ENCODE measurements around the gene SORBS2.

Gene SORBS2

GRCh38 chr4:185680617-185681016 is 131.4 kb downstream of the SORBS2 start:
- no peaks in the 10 kb centered on the region for H4K20me1 ChIP-seq (ENCODE audit: insufficient read depth, low read length)
- H3K27ac ChIP-seq (ENCODE audit: low read length), result no peak overlapping the region
- H2AFZ ChIP-seq (ENCODE audit: low read depth, low read length), result no peak overlapping the region
- H3K4me2 ChIP-seq (ENCODE audit: low read length), result no peak overlapping the region
- no peaks in the 10 kb centered on the region for H3K9me3 ChIP-seq (ENCODE audit: insufficient read depth, low read length)
- no peaks in the 10 kb centered on the region for H3K4me1 ChIP-seq (ENCODE audit: low read length)
- H3K9ac ChIP-seq (ENCODE audit: low read length), result no peak overlapping the region
- no peak overlapping the region for H3K4me3 ChIP-seq (ENCODE audit: low read length)
- TF ChIP-seq EZH2phosphoT487 (IDR thresholded peaks at IDR 0.05; ENCODE audit: low read depth) (no peak), CTCF (IDR thresholded peaks at IDR 0.05; ENCODE audit: low read depth, low read length) (no peak)
- no peaks in the 10 kb centered on the region for H3K36me3 ChIP-seq (replicated peaks; ENCODE audit: low read depth, low read length)
- no peaks in the 10 kb centered on the region for H3K79me2 ChIP-seq (ENCODE audit: low read length)
- no peaks in the 10 kb centered on the region for H3K27me3 ChIP-seq (ENCODE audit: low read depth, low read length)

- Histone ChIP-seq H3K9me3 (ENCODE audit: insufficient read depth, low read length) (no peaks in the 10 kb centered on the region), H3K79me2 (ENCODE audit: low read length) (no peaks in the 10 kb centered on the region), H3K4me3 (ENCODE audit: low read length) (no peak overlapping the region), H3K27me3 (ENCODE audit: low read depth, low read length) (no peaks in the 10 kb centered on the region), H3K27ac (ENCODE audit: low read length) (no peak overlapping the region), H3K9ac (ENCODE audit: low read length) (no peak overlapping the region), H3K4me2 (ENCODE audit: low read length) (no peak overlapping the region), H2AFZ (ENCODE audit: low read depth, low read length) (no peak overlapping the region), H3K36me3 (replicated peaks; ENCODE audit: low read depth, low read length) (no peaks in the 10 kb centered on the region), H3K4me1 (ENCODE audit: low read length) (no peaks in the 10 kb centered on the region), H4K20me1 (ENCODE audit: insufficient read depth, low read length) (no peaks in the 10 kb centered on the region)
- no peak for TF ChIP-seq CTCF (IDR thresholded peaks at IDR 0.05; ENCODE audit: low read depth, low read length)
- TF ChIP-seq EZH2phosphoT487 (IDR thresholded peaks at IDR 0.05; ENCODE audit: low read depth), result no peak
Measured at GRCh38 chr4:185679523-185679922, 132.5 kb downstream of the SORBS2 start.

GRCh38 chr4:185677637-185678314 is 134.2 kb downstream of the SORBS2 start:
- Histone ChIP-seq H3K9me3 (ENCODE audit: insufficient read depth, low read length) (no peaks in the 10 kb centered on the region), H2AFZ (ENCODE audit: low read depth, low read length) (no peak overlapping the region), H3K4me3 (ENCODE audit: low read length) (no peak overlapping the region), H3K27me3 (ENCODE audit: low read depth, low read length) (no peaks in the 10 kb centered on the region), H3K9ac (ENCODE audit: low read length) (no peak overlapping the region), H3K36me3 (replicated peaks; ENCODE audit: low read depth, low read length) (no peaks in the 10 kb centered on the region), H3K79me2 (ENCODE audit: low read length) (no peaks in the 10 kb centered on the region), H3K27ac (ENCODE audit: low read length) (no peak overlapping the region), H3K4me1 (ENCODE audit: low read length) (no peaks in the 10 kb centered on the region), H4K20me1 (ENCODE audit: insufficient read depth, low read length) (no peaks in the 10 kb centered on the region), H3K4me2 (ENCODE audit: low read length) (no peak overlapping the region)
- no peak for TF ChIP-seq CTCF (IDR thresholded peaks at IDR 0.05; ENCODE audit: low read depth, low read length)
- no peak for TF ChIP-seq EZH2phosphoT487 (IDR thresholded peaks at IDR 0.05; ENCODE audit: low read depth)

- Histone ChIP-seq H4K20me1 (ENCODE audit: insufficient read depth, low read length) (no peaks in the 10 kb centered on the region), H3K79me2 (ENCODE audit: low read length) (no peaks in the 10 kb centered on the region), H3K9me3 (ENCODE audit: insufficient read depth, low read length) (no peaks in the 10 kb centered on the region), H2AFZ (ENCODE audit: low read depth, low read length) (no peak overlapping the region), H3K4me3 (ENCODE audit: low read length) (no peak overlapping the region), H3K27me3 (ENCODE audit: low read depth, low read length) (no peaks in the 10 kb centered on the region), H3K9ac (ENCODE audit: low read length) (no peak overlapping the region), H3K4me2 (ENCODE audit: low read length) (no peak overlapping the region), H3K27ac (ENCODE audit: low read length) (no peak overlapping the region), H3K36me3 (replicated peaks; ENCODE audit: low read depth, low read length) (no peaks in the 10 kb centered on the region), H3K4me1 (ENCODE audit: low read length) (no peaks in the 10 kb centered on the region)
- TF ChIP-seq CTCF (IDR thresholded peaks at IDR 0.05; ENCODE audit: low read depth, low read length), result no peak
- no peak for TF ChIP-seq EZH2phosphoT487 (IDR thresholded peaks at IDR 0.05; ENCODE audit: low read depth)
Measured at GRCh38 chr4:185672618-185673017, 139.4 kb downstream of the SORBS2 start.
